ENCODE results near the gene TMEM106C.

- TF ChIP-seq CTCF (conservative IDR thresholded peaks at IDR 0.05; ENCODE audit: low read length) (no peak), EZH2phosphoT487 (IDR thresholded peaks at IDR 0.05; ENCODE audit: borderline replicate concordance) (no peak)
Observed at GRCh38 chr12:47993491-47993890, 30.1 kb downstream of the TMEM106C start.
